Measurements from ENCODE around the gene STK24.

DNA sequence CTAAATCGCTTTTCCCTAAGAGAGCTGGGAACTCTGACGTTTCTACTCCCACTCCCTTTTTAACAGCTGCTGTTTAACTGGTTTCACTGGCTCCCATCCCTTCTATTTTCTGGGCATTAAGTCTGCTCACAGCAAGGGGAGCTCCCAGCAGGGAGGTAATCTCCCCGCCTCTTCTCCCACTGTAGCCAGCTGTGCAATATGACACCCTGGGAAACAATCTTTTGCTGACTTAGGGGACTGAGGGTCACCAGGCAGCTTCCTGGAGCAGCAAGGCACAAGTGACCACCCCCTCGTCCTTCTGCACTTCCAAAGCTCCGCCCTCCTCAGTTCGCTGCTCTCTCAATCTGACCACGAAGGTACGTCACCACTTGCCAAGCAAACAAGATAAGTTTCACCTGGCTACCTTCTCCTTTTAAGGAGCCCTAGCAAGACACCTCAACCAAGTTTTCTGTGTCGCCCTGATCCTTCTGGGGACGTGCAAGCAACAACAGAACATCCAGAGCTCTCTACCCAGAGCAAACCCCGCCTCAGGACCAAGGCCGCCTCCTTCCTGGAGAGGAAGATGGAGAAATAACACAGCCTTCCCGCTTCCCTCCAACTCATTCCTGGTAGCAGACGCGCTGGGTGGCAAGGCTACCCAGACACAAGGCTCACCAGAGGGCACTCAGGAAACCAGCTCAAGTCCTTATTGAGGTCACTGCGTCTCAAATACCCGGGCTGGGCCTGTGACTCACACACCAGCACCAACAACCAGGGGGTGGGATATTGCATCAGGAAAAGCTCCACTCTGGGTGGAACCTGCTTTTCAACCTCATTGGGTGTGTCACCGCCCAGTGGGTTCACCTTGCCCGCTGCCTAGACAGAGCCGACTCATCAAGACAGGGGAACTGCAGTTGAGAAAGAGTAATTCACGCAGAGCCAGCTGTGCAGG lies 92.4 kb downstream of the STK24 start:
- TF ChIP-seq, protein P1, sequence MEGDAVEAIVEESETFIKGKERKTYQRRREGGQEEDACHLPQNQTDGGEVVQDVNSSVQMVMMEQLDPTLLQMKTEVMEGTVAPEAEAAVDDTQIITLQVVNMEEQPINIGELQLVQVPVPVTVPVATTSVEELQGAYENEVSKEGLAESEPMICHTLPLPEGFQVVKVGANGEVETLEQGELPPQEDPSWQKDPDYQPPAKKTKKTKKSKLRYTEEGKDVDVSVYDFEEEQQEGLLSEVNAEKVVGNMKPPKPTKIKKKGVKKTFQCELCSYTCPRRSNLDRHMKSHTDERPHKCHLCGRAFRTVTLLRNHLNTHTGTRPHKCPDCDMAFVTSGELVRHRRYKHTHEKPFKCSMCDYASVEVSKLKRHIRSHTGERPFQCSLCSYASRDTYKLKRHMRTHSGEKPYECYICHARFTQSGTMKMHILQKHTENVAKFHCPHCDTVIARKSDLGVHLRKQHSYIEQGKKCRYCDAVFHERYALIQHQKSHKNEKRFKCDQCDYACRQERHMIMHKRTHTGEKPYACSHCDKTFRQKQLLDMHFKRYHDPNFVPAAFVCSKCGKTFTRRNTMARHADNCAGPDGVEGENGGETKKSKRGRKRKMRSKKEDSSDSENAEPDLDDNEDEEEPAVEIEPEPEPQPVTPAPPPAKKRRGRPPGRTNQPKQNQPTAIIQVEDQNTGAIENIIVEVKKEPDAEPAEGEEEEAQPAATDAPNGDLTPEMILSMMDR (IDR thresholded peaks at IDR 0.05; ENCODE audit: insufficient read depth, low read length, poor library complexity, severe bottlenecking) = no peak
- no peak for TF ChIP-seq EZH2phosphoT487 (conservative IDR thresholded peaks at IDR 0.05; ENCODE audit: low read length)

Measured in SU-DHL-6 (cell line).